ENCODE results near the gene GPC6. TPM values are rescaled to one million over a fixed set of nuclear protein-coding genes. Genes with fewer than 3 reads are reported as not detected.

GPC6 gene
- total RNA-seq, 1 experiment from 2014 or later: not detected

- no peak overlapping the region for H2AFZ ChIP-seq
- H3K9me2 ChIP-seq (ENCODE audit: insufficient read depth): no peaks in the 10 kb centered on the region
- H3K79me2 ChIP-seq (ENCODE audit: low read depth): no peaks in the 10 kb centered on the region
- no peaks in the 10 kb centered on the region for H3F3A ChIP-seq (ENCODE audit: insufficient read depth, low read depth)
- intact Hi-C loops (cut with micrococcal nuclease; ENCODE audit: unreplicated experiment): no loop called here
- no peaks in the 10 kb centered on the region for H4K20me1 ChIP-seq (ENCODE audit: insufficient read depth)
- no peaks in the 10 kb centered on the region for H3K9me3 ChIP-seq (ENCODE audit: insufficient read depth, low read depth)
- H3K36me3 ChIP-seq (ENCODE audit: low read depth): no peaks in the 10 kb centered on the region
- H3K4me2 ChIP-seq: no peak overlapping the region
- no peak overlapping the region for H3K27ac ChIP-seq
- ChIA-PET CTCF (no interaction called here), POLR2A (ENCODE audit: unreplicated experiment) (no interaction called here)
- H3K4me1 ChIP-seq (replicated peaks; ENCODE audit: insufficient read depth): no peaks in the 10 kb centered on the region
- no peak for TF ChIP-seq CTCF (conservative IDR thresholded peaks at IDR 0.05)
- TF ChIP-seq EZH2 (IDR thresholded peaks at IDR 0.05; ENCODE audit: low read depth): no peak
- no peaks in the 10 kb centered on the region for H3K27me3 ChIP-seq (ENCODE audit: insufficient read depth, low read depth)
- no peak for DNase-seq
- no peak overlapping the region for H3K4me3 ChIP-seq
- BruUV-seq (replicated peaks): no TSS peak
Observed at GRCh38 chr13:93325303-93326233, 99.0 kb downstream of the GPC6 start.

GRCh38 chr13:93326234-93326811 lies 99.7 kb downstream of the GPC6 start:
- H3K27ac ChIP-seq: no peak overlapping the region
- no peak overlapping the region for H3K4me3 ChIP-seq
- H3K4me1 ChIP-seq (replicated peaks; ENCODE audit: insufficient read depth): no peaks in the 10 kb centered on the region
- TF ChIP-seq EZH2 (IDR thresholded peaks at IDR 0.05; ENCODE audit: low read depth) (no peak), CTCF (conservative IDR thresholded peaks at IDR 0.05) (no peak)
- H3K4me2 ChIP-seq: no peak overlapping the region
- H3F3A ChIP-seq (ENCODE audit: insufficient read depth, low read depth): no peaks in the 10 kb centered on the region
- intact Hi-C loops (cut with micrococcal nuclease; ENCODE audit: unreplicated experiment): no loop called here
- no peak overlapping the region for H2AFZ ChIP-seq
- BruUV-seq (replicated peaks): no TSS peak
- CTCF ChIA-PET: no interaction called here
- H3K9me2 ChIP-seq (ENCODE audit: insufficient read depth): no peaks in the 10 kb centered on the region
- no peaks in the 10 kb centered on the region for H3K79me2 ChIP-seq (ENCODE audit: low read depth)
- H3K9me3 ChIP-seq (ENCODE audit: insufficient read depth, low read depth): no peaks in the 10 kb centered on the region; the same call in 1 of the 2 replicates
- no peaks in the 10 kb centered on the region for H3K36me3 ChIP-seq (ENCODE audit: low read depth)
- H4K20me1 ChIP-seq (ENCODE audit: insufficient read depth): no peaks in the 10 kb centered on the region
- DNase-seq: no peak
- POLR2A ChIA-PET (ENCODE audit: unreplicated experiment): no interaction called here
- no peaks in the 10 kb centered on the region for H3K27me3 ChIP-seq (ENCODE audit: insufficient read depth, low read depth)

GRCh38 chr13:93328943-93329342 lies 102.3 kb downstream of the GPC6 start:
- TF ChIP-seq CTCF (conservative IDR thresholded peaks at IDR 0.05) (no peak), EZH2 (IDR thresholded peaks at IDR 0.05; ENCODE audit: low read depth) (no peak)
- Histone ChIP-seq H3K27me3 (ENCODE audit: insufficient read depth, low read depth) (no peaks in the 10 kb centered on the region), H3K4me3 (no peak overlapping the region), H3K36me3 (ENCODE audit: low read depth) (no peaks in the 10 kb centered on the region), H3K9me3 (ENCODE audit: insufficient read depth, low read depth) (no peaks in the 10 kb centered on the region; the same call in 1 of the 2 replicates), H3K4me1 (replicated peaks; ENCODE audit: insufficient read depth) (no peaks in the 10 kb centered on the region), H3F3A (ENCODE audit: insufficient read depth, low read depth) (no peaks in the 10 kb centered on the region), H3K79me2 (ENCODE audit: low read depth) (no peaks in the 10 kb centered on the region), H3K4me2 (no peak overlapping the region), H4K20me1 (ENCODE audit: insufficient read depth) (no peaks in the 10 kb centered on the region), H3K9me2 (ENCODE audit: insufficient read depth) (no peaks in the 10 kb centered on the region), H3K27ac (no peak overlapping the region), H2AFZ (no peak overlapping the region)
- intact Hi-C loops (cut with micrococcal nuclease; ENCODE audit: unreplicated experiment): no loop called here
- BruUV-seq (replicated peaks): no TSS peak
- ChIA-PET CTCF (no interaction called here), POLR2A (ENCODE audit: unreplicated experiment) (no interaction called here)
- no peak for DNase-seq
